HepG2 (cell line): Measurements from ENCODE around the gene CDC27. TPM values are rescaled to one million over a fixed set of nuclear protein-coding genes. Genes with fewer than 3 reads are reported as not detected.

Experiments used
- ATAC-seq: fragments of 200-7000 bp; cut with Tn5 transposase; 3 replicates; pipeline ENCODE4 v1.9.1; 2020; ENCODE audit warnings: mild to moderate bottlenecking, moderate library complexity
- BruUV-seq: library from RNA; stranded (reverse); fragments of 400-500 nt; replicated peaks from 2 replicates; lab custom pipeline; 2021; lab: Mats Ljungman, UMichigan
- CTCF ChIA-PET: fragments of 300-600 bp; formaldehyde crosslinking; extraction: SDS; loops from one replicate; lab custom pipeline; 2021; ENCODE audit warnings: low total read pairs, inconsistent platforms, low intra/inter-chr PET ratio; lab: Yijun Ruan, JAX
- POLR2A ChIA-PET: fragments of 350-600 bp; sonication (Branson Sonifier 250); formaldehyde crosslinking; loops from one replicate; lab custom pipeline; 2020; ENCODE audit warnings: antibody characterized with exemption, inconsistent platforms; lab: Yijun Ruan, JAX
- DNase-seq: peaks from one replicate; pipeline ENCODE4 v3.0.0-alpha.2; 2015; ENCODE audit warnings: low spot score
- FAIRE-seq: peaks from 3 replicates; lab custom pipeline; 2011; peaks lifted over from hg19 to GRCh38; lab: Jason Lieb, UNC
- H2AFZ ChIP-seq: one replicate; pipeline ENCODE4 v1.6.1; 2011; ENCODE audit warnings: low read length, inconsistent platforms
- H3K27ac ChIP-seq: fragments of 300-600 bp; 3 replicates; pipeline ENCODE4 v1.8.0; 2011; ENCODE audit warnings: mixed run types, mild to moderate bottlenecking, mixed read lengths, low read length, inconsistent platforms; ENCODE audit not compliant: insufficient read depth; ENCODE audit errors: extremely low read length
- H3K27me3 ChIP-seq, 2 experiments: fragments of 200-600 bp in 1 of 2; 2 replicates in 1 of 2; 3 replicates in 1 of 2; pipeline versions ENCODE4 v1.6.0 to v1.8.0; 2011; ENCODE audit warnings: low read length in 2 of 2, mild to moderate bottlenecking in 2 of 2, moderate library complexity in 2 of 2, inconsistent platforms in 1 of 2; ENCODE audit not compliant: insufficient read depth in 2 of 2, control insufficient read depth in 1 of 2
- H3K36me3 ChIP-seq, 2 experiments: fragments of 200-600 bp in 1 of 2; replicated peaks in 1 of 2; 2 replicates in 1 of 2; 3 replicates in 1 of 2; pipeline versions ENCODE4 v1.5.1 to v1.8.0; 2011; ENCODE audit warnings: low read length in 2 of 2, inconsistent platforms in 1 of 2; ENCODE audit not compliant: insufficient read depth in 2 of 2, control insufficient read depth in 1 of 2
- H3K4me1 ChIP-seq: 2 replicates; pipeline ENCODE4 v1.5.1; 2012; ENCODE audit warnings: low read length, inconsistent platforms; ENCODE audit not compliant: insufficient read depth
- H3K4me2 ChIP-seq: 2 replicates; pipeline ENCODE4 v1.6.0; 2011; ENCODE audit warnings: low read depth, low read length, inconsistent platforms
- H3K4me3 ChIP-seq, 3 experiments: fragments of 200-600 bp in 1 of 3; sonication (generic), shearing (Covaris generic) in 1 of 3; replicated peaks in 1 of 3; 2 replicates each; pipeline ENCODE4 v1.5.1; 2011 to 2016; ENCODE audit warnings: low read length in 3 of 3, inconsistent platforms in 2 of 3, low read depth in 2 of 3, mild to moderate bottlenecking in 2 of 3, control low read depth in 1 of 3, mixed read lengths in 1 of 3; ENCODE audit not compliant: insufficient read depth in 1 of 3
- H3K79me2 ChIP-seq: one replicate; pipeline ENCODE4 v1.6.1; 2011; ENCODE audit warnings: low read length, inconsistent platforms; ENCODE audit not compliant: insufficient read depth
- H3K9ac ChIP-seq: 2 replicates; pipeline ENCODE4 v1.6.0; 2011; ENCODE audit warnings: mild to moderate bottlenecking, low read depth, low read length, inconsistent platforms; ENCODE audit not compliant: insufficient read depth
- H3K9me3 ChIP-seq: 2 replicates; pipeline ENCODE4 v1.5.1; 2012; ENCODE audit warnings: mild to moderate bottlenecking, low read length
- H4K20me1 ChIP-seq: 2 replicates; pipeline ENCODE4 v1.6.0; 2011; ENCODE audit warnings: inconsistent platforms, mild to moderate bottlenecking, low read length, moderate library complexity; ENCODE audit not compliant: insufficient read depth
- FOXA3 ChIP-seq: IDR thresholded peaks from 2 replicates; pipeline ENCODE4 v1.6.1; 2016; ENCODE audit warnings: missing genetic modification reagents, missing compliant biosample characterization
- HDAC2 ChIP-seq: sonication (generic); formaldehyde crosslinking; IDR thresholded peaks from 2 replicates; pipeline ENCODE4 v1.4.0; 2020; ENCODE audit warnings: missing genetic modification reagents
- MAFK ChIP-seq, 2 experiments: IDR thresholded peaks in 1 of 2; conservative IDR thresholded peaks in 1 of 2; 2 replicates each; pipeline ENCODE4 v1.6.1; 2011; ENCODE audit warnings: improper control_type of control experiment in 2 of 2, low read length in 2 of 2
- SALL1 ChIP-seq: sonication (generic); formaldehyde crosslinking; IDR thresholded peaks from 2 replicates; pipeline ENCODE4 v1.8.0; 2022; ENCODE audit warnings: mild to moderate bottlenecking, missing genetic modification reagents
- ZNF234 ChIP-seq: sonication (generic); formaldehyde crosslinking; conservative IDR thresholded peaks from 2 replicates; pipeline ENCODE4 v1.5.1; 2020; ENCODE audit warnings: mild to moderate bottlenecking, missing genetic modification reagents
- ZNF367 ChIP-seq: sonication (generic); formaldehyde crosslinking; IDR thresholded peaks from 2 replicates; pipeline ENCODE4 v1.4.0; 2020; ENCODE audit warnings: missing genetic modification reagents, borderline replicate concordance
- ZNF496 ChIP-seq: sonication (generic); formaldehyde crosslinking; IDR thresholded peaks from 2 replicates; pipeline ENCODE4 v1.8.1; 2023; ENCODE audit warnings: mild to moderate bottlenecking, moderate library complexity, missing genetic modification reagents; ENCODE audit not compliant: insufficient replicate concordance
- WGBS: methylation state at CpG from one replicate; pipeline ENCODE4 v1.1.6; 2017; ENCODE audit warnings: low lambda C conversion rate; 5-methylcytosine and 5-hydroxymethylcytosine counted together
- in situ Hi-C: cut with HindIII; loops from 2 replicates; pipeline ENCODE4 v1.10.0; 2017; ENCODE audit warnings: low pct_unique_long_range_greater_than_20kb; ENCODE audit not compliant: extremely low pct_ligation_motif_present
- intact Hi-C: fragments of 100-400 bp; cut with micrococcal nuclease; formaldehyde crosslinking; loops from one replicate; pipeline ENCODE4 v1.10.0; 2022; ENCODE audit not compliant: unreplicated experiment
- polyA plus RNA-seq, 8 experiments: library from polyadenylated mRNA; depleted of rRNA in 3 of 8; stranded (reverse) in 7 of 8; unstranded in 1 of 8; fragments of >200 nt; fragmentation: Illumina TruSeq in 4 of 8; extraction: Trizol in 4 of 8; gene quantifications; 2 replicates each; pipeline versions ENCODE4 v1.2.1 to v1.2.3, GENCODE V29; 2011 to 2016; ENCODE audit warnings: low read depth in 4 of 8, missing spikeins in 1 of 8, mixed read lengths in 1 of 8; ENCODE audit not compliant: insufficient read depth in 1 of 8
- total RNA-seq, 5 experiments: library from RNA; depleted of rRNA; stranded (reverse); fragments of >200 nt; fragmentation: Illumina TruSeq; extraction: Trizol; gene quantifications; 2 replicates each; pipeline ENCODE4 v1.2.3, GENCODE V29; 2016; ENCODE audit warnings: low read depth in 1 of 5
- TF ChIP-seq, protein P1 (sequence below): sonication (generic); formaldehyde crosslinking; IDR thresholded peaks from 2 replicates; pipeline ENCODE4 v1.5.0; 2020; ENCODE audit warnings: missing genetic modification reagents
- TF ChIP-seq, protein P2 (sequence below): sonication (generic); formaldehyde crosslinking; IDR thresholded peaks from 2 replicates; pipeline ENCODE4 v1.8.0; 2022; ENCODE audit warnings: low read depth, missing genetic modification reagents

CDC27 gene
- total and polyA plus RNA-seq, 2 of the 13 experiments (the other 11 are each of a cell fraction or from before 2014, with no cell fraction given) = 80.7 to 102 TPM

DNA sequence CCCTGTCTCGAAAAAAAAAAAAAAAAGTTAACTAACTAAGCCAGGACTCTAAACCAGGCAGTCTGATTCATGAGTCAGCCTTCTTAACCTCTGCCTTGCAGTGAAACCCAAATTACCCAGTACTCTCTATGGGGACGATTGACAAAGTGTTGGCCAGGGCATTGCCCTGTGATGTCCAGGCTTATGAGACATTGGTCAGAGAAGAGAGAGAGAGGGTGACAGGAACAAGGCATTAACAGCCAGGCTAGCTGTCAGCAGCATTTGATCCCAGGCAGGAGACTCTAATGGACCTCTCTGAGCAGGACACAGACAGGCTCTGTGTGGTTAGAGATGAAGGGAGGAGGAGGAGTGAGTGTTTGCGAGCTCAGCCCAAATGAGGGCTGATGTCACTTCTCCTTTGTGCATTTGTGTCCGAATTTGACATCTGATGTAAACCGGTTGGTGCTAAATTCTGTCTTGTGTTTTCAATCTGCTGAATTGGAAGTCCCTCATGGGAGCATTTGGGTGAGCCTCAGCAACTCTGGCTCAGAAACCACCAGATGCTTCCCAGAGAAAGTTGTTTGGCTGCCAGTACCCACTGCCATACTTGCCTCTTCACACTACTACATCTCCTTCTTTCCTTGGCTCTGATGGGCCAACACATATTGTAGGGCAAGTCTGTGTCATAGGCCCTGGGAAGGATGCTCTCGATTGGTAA, 15.8 kb upstream of the CDC27 start:
- intact Hi-C loops = no loop called here
- peak; percentile 55 for ATAC-seq

More for the DNA sequence above, 15.8 kb upstream of the CDC27 start:
- Histone ChIP-seq H3K4me1 (peaks cover 14% of the 10 kb centered on the region; the same call in 1 of the 2 replicates), H3K27ac (no peak overlapping the region), H3K9me3 (no peaks in the 10 kb centered on the region), H3K79me2 (no peaks in the 10 kb centered on the region), H3K27me3 (peaks cover 3 to 32% of the 10 kb centered on the region in 2 experiments; a peak in 4 of 5 replicates)
- CTCF ChIA-PET = no interaction called here
- WGBS = 24% methylated on average over 6 of the region's 6 CpGs
- no peak for FAIRE-seq
- TF ChIP-seq, protein P1, sequence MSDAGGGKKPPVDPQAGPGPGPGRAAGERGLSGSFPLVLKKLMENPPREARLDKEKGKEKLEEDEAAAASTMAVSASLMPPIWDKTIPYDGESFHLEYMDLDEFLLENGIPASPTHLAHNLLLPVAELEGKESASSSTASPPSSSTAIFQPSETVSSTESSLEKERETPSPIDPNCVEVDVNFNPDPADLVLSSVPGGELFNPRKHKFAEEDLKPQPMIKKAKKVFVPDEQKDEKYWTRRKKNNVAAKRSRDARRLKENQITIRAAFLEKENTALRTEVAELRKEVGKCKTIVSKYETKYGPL (CRISPR knock-in tag) = no peak
- no peak for TF ChIP-seq ZNF496
- TF ChIP-seq ZNF367 (CRISPR knock-in tag) = no peak
- no peak for TF ChIP-seq MAFK (conservative IDR thresholded peaks at IDR 0.05 in 1 of 2, IDR thresholded peaks at IDR 0.05 in 1 of 2; ENCODE audit: low read length in 2 of 2)
- TF ChIP-seq ZNF234 (CRISPR knock-in tag) = no peak
- TF ChIP-seq HDAC2 = no peak
- no peak for TF ChIP-seq FOXA3 (CRISPR knock-in tag)
- TF ChIP-seq, protein P2, sequence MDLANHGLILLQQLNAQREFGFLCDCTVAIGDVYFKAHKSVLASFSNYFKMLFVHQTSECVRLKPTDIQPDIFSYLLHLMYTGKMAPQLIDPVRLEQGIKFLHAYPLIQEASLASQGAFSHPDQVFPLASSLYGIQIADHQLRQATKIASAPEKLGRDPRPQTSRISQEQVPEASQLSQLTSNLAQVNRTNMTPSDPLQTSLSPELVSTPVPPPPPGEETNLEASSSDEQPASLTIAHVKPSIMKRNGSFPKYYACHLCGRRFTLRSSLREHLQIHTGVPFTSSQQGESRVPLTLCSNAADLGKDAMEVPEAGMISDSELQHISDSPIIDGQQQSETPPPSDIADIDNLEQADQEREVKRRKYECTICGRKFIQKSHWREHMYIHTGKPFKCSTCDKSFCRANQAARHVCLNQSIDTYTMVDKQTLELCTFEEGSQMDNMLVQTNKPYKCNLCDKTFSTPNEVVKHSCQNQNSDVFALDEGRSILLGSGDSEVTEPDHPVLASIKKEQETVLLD (CRISPR knock-in tag) = no peak
- TF ChIP-seq SALL1 (CRISPR knock-in tag) = no peak
- TF ChIP-seq, all 625 proteins: peak for 0
- H4K20me1 ChIP-seq = no peaks in the 10 kb centered on the region
- no peaks in the 10 kb centered on the region for H3K36me3 ChIP-seq
- in situ Hi-C loops = no loop called here
- no TSS peak for BruUV-seq
- DNase-seq = no peak
- POLR2A ChIA-PET = no interaction called here
- H3K4me2 ChIP-seq = peak overlapping the region; percentile 50
- H3K4me3 ChIP-seq = no peak overlapping the region
- no peak overlapping the region for H3K9ac ChIP-seq
- H2AFZ ChIP-seq = no peak overlapping the region
